MM.1S (cell line): ENCODE results near the gene DLD.

Experiments used
- EZH2 ChIP-seq: fragments of 300-600 bp; sonication (generic); optimal IDR thresholded peaks from 2 replicates; pipeline ENCODE3; 2017; ENCODE audit warnings: low read depth, mild to moderate bottlenecking, antibody characterized with exemption, low read length, mixed read lengths
- TF ChIP-seq, protein P1 (sequence below): fragments of 300-600 bp; sonication (generic); IDR thresholded peaks from 2 replicates; pipeline ENCODE4 v1.5.1; 2016; ENCODE audit warnings: antibody characterized with exemption, low read length, mixed read lengths

DNA sequence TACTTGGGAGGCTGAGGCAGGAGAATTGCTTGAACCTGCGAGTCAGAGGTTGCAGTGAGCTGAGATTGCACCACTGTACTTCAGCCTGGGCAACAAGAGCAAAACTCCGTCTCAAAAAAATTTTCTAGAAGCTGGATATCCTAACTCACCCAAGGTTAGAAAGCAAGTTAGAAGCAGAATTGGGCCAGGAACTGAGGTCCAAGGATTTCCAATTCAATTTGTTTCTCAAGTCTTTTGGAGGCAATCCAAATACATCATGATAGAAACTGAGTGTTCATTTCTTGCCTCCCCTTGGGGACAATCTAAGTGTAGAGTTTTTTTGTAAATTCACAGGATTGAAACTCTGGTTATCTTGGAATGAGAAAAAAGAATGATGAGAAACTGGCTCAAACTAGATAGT lies 66.5 kb downstream of the DLD start:
- TF ChIP-seq, protein P1, sequence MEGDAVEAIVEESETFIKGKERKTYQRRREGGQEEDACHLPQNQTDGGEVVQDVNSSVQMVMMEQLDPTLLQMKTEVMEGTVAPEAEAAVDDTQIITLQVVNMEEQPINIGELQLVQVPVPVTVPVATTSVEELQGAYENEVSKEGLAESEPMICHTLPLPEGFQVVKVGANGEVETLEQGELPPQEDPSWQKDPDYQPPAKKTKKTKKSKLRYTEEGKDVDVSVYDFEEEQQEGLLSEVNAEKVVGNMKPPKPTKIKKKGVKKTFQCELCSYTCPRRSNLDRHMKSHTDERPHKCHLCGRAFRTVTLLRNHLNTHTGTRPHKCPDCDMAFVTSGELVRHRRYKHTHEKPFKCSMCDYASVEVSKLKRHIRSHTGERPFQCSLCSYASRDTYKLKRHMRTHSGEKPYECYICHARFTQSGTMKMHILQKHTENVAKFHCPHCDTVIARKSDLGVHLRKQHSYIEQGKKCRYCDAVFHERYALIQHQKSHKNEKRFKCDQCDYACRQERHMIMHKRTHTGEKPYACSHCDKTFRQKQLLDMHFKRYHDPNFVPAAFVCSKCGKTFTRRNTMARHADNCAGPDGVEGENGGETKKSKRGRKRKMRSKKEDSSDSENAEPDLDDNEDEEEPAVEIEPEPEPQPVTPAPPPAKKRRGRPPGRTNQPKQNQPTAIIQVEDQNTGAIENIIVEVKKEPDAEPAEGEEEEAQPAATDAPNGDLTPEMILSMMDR: no peak
- no peak for TF ChIP-seq EZH2
